PC-3 (cell line): ENCODE data around the gene IMPDH1.

Experiments used
- EZH2 ChIP-seq: fragments of 300-600 bp; sonication (generic); IDR thresholded peaks from one replicate; pipeline ENCODE4 v1.6.1; 2017; ENCODE audit warnings: antibody characterized with exemption, mild to moderate bottlenecking, low read length; ENCODE audit not compliant: unreplicated experiment
- TF ChIP-seq, protein P1 (sequence below): fragments of 300-600 bp; sonication (generic); conservative IDR thresholded peaks from 2 replicates; pipeline ENCODE4 v1.5.1; 2017; ENCODE audit warnings: antibody characterized with exemption, low read depth, mild to moderate bottlenecking, low read length

DNA sequence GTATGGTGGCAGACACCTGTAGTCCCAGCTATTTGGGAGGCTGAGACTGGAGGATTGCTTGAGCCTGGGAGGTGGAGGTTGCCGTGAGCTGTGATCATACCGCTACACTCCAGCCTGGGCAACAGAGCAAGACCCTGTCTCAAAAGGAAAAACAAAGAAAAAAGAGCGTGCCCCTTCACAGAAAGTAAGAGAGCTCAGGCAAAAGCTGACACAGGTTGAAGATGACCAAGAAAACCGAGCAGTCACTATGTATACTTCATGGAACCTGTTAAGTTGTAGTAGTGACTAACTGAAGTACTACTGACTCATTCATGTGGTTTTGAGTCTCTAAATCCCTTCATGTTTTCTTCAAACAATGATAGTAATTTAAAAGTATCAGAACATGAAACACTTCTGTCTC, 47.1 kb downstream of the IMPDH1 start:
- TF ChIP-seq, protein P1, sequence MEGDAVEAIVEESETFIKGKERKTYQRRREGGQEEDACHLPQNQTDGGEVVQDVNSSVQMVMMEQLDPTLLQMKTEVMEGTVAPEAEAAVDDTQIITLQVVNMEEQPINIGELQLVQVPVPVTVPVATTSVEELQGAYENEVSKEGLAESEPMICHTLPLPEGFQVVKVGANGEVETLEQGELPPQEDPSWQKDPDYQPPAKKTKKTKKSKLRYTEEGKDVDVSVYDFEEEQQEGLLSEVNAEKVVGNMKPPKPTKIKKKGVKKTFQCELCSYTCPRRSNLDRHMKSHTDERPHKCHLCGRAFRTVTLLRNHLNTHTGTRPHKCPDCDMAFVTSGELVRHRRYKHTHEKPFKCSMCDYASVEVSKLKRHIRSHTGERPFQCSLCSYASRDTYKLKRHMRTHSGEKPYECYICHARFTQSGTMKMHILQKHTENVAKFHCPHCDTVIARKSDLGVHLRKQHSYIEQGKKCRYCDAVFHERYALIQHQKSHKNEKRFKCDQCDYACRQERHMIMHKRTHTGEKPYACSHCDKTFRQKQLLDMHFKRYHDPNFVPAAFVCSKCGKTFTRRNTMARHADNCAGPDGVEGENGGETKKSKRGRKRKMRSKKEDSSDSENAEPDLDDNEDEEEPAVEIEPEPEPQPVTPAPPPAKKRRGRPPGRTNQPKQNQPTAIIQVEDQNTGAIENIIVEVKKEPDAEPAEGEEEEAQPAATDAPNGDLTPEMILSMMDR: no peak
- no peak for TF ChIP-seq EZH2
